ENCODE results near the gene POM121C. TPM values are rescaled to one million over a fixed set of nuclear protein-coding genes. Genes with fewer than 3 reads are reported as not detected.
A peak's percentile ranks its signal among the peaks of the same experiment; 100 is the strongest.
"Not testable (repeated sequence)": the region's sequence is repeated elsewhere in the genome, so short reads cannot be mapped to it uniquely, and the experiment has no call there.

POM121C gene
- total RNA-seq, 2 donors from 2014 or later = 20.4 to 39.8 TPM

DNA sequence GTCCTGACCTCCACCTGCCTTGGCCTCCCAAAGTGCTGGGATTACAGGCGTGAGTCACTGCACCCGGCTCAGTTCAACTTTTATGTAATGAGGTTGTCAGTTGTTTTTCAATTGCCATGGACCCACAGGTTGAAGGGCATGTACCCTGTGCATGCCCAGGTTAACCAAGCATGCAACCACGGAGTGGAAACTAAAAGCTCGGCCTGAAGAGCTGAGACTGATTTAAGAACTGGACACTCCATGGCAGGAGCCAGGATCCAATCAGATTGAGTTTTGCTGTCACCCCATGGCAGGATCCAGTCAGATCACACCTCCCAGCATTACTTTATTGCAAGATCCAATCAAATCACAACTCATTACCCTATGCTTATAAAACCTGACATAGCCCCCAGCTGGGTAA is 22.9 kb upstream of the POM121C start:
- H3K4me1 ChIP-seq (replicated peaks); H3K4me3 ChIP-seq; H3K36me3 ChIP-seq; DNase-seq (ENCODE audit: low spot score); intact Hi-C loops (cut with DNase I); H3K9me3 ChIP-seq; H3K27ac ChIP-seq; H3K27me3 ChIP-seq (replicated peaks; ENCODE audit: insufficient read depth): not testable (repeated sequence)
- no CpG with 5 or more reads among the region's 4 CpGs for WGBS

- H3K9me3 ChIP-seq; H3K27me3 ChIP-seq (replicated peaks; ENCODE audit: insufficient read depth); H3K4me1 ChIP-seq (replicated peaks); intact Hi-C loops (cut with DNase I); DNase-seq (ENCODE audit: low spot score); H3K36me3 ChIP-seq; H3K4me3 ChIP-seq; H3K27ac ChIP-seq: not testable (repeated sequence)
- WGBS = 78% methylated on average over 6 of the region's 6 CpGs
Measured at GRCh38 chr7:75492020-75492419, 5.9 kb upstream of the POM121C start, which contains the start of gene SPDYE5. Gene SPDYE5, plus strand, starts transcription at chr7:75492320. Its CDS starts 1,728 bp downstream, at chr7:75494048.

DNA sequence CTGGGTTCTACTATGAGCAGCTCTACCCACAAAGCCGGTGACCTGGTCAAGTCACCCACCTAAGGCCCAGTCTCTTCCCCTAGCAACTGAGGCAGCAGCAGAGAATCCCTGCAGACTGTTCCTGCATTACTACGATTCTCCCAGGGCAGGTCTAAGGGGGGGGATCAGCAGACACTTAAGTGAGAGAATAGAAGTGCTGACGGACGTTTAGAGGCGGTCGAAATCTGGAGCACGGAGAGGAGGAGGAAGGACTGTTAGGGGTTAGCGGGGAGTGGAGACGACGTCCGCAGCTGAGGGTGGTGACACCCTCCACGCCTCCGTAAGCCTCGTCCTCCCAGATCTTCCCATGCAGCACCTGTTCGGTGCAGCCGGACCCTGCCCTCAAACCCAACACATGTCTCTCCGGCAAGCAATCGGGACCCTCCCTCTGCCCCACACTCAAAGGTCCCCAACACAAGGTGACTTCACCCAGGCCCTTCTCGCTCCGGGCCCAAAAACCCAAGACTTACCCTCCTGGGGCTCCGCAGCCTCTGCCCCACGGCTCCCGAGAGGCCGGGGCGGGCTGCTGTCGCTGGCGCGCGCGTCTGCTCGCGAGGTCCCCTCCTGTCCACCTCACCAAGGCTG is 632 bp downstream of the POM121C start:
- H3K27me3 ChIP-seq (replicated peaks; ENCODE audit: insufficient read depth); H3K9me3 ChIP-seq; intact Hi-C loops (cut with DNase I); DNase-seq (ENCODE audit: low spot score); H3K4me1 ChIP-seq (replicated peaks); H3K36me3 ChIP-seq: not testable (repeated sequence)
- under 1% methylated on average over 32 of the region's 32 CpGs for WGBS
- Histone ChIP-seq H3K4me3 (peak overlapping the region; percentile 73 to 79), H3K27ac (peak overlapping the region; percentile 73 to 82)

DNA sequence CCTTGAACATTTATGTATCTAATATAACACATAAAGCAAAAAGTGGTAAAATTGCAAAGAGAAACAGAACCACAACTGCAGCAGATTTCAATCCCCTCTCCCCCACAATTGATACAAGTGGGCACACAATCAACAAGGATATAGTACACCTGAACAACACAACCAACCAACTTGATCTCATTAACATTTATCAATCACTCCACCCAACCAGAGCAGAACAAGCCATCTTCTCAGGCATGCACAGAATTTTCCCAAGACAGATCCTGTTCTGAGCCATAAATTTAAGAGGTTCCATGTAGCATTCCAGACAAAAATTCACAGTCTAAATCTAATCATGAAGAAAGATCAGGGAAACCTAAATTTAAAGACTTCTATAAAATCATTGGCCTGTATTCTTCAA is 5.8 kb downstream of the POM121C start:
- H3K27me3 ChIP-seq (replicated peaks; ENCODE audit: insufficient read depth); intact Hi-C loops (cut with DNase I): not testable (repeated sequence)

GRCh38 chr7:75477457-75477856 is 8.6 kb downstream of the POM121C start:
- H3K27me3 ChIP-seq (replicated peaks; ENCODE audit: insufficient read depth); H3K4me1 ChIP-seq (replicated peaks); intact Hi-C loops (cut with DNase I); H3K27ac ChIP-seq; H3K4me3 ChIP-seq; H3K9me3 ChIP-seq; H3K36me3 ChIP-seq; DNase-seq (ENCODE audit: low spot score): not testable (repeated sequence)

More for the DNA sequence above, 5.8 kb downstream of the POM121C start:
- not testable (repeated sequence) for H3K36me3 ChIP-seq; DNase-seq (ENCODE audit: low spot score); H3K27ac ChIP-seq; H3K4me1 ChIP-seq (replicated peaks); H3K9me3 ChIP-seq; H3K4me3 ChIP-seq

DNA sequence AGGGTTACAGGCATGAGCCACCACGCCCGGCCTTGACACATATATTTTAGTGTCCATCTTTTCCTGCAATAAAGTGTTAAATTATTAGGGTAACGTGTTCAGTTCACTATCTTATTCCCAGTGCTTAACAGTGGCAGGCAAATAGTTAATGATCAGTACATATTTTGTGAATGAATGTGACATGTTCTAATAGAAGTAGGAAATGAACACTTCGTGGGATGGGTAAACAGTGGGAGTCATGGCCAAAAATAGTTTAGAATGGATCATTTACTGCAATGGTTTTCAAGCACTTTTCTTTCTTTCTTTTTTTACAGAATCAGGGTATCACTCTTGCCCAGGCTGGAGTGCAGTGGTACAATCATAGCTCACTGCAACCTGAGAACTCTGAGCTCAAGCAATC is 15.9 kb downstream of the POM121C start:
- H3K27ac ChIP-seq; DNase-seq (ENCODE audit: low spot score); H3K27me3 ChIP-seq (replicated peaks; ENCODE audit: insufficient read depth); H3K36me3 ChIP-seq; H3K4me3 ChIP-seq; H3K4me1 ChIP-seq (replicated peaks); H3K9me3 ChIP-seq; intact Hi-C loops (cut with DNase I): not testable (repeated sequence)
- 86% methylated on average over 3 of the region's 4 CpGs for WGBS

DNA sequence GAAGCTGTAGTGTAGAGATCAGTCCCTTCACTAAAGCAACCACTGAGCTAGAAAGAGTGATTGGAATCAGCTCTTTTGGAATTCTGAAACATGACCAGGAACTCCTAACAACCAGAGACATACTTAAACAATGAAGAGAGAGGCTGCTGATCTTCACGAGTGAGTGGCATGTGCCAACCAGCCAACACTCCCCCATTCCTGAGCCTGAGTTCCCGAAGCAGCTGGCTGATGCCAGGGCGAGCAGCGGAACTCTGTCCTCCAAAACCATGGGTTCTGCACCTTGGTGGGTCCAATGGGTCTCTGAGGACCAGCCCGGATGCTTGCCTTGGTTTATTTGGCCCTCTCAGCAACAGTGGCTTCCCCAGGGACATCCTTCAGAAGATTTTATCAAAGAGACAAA is 25.6 kb downstream of the POM121C start:
- WGBS = no CpG with 5 or more reads among the region's 5 CpGs
- H3K4me1 ChIP-seq (replicated peaks); H3K9me3 ChIP-seq; DNase-seq (ENCODE audit: low spot score); H3K27ac ChIP-seq; H3K4me3 ChIP-seq; intact Hi-C loops (cut with DNase I); H3K36me3 ChIP-seq; H3K27me3 ChIP-seq (replicated peaks; ENCODE audit: insufficient read depth): not testable (repeated sequence)

GRCh38 chr7:75458034-75458433 is 28.1 kb downstream of the POM121C start:
- H3K27ac ChIP-seq; DNase-seq (ENCODE audit: low spot score); H3K27me3 ChIP-seq (replicated peaks; ENCODE audit: insufficient read depth); H3K36me3 ChIP-seq; intact Hi-C loops (cut with DNase I); H3K9me3 ChIP-seq; H3K4me3 ChIP-seq; H3K4me1 ChIP-seq (replicated peaks): not testable (repeated sequence)
- WGBS = no CpG with 5 or more reads among the region's 5 CpGs

DNA sequence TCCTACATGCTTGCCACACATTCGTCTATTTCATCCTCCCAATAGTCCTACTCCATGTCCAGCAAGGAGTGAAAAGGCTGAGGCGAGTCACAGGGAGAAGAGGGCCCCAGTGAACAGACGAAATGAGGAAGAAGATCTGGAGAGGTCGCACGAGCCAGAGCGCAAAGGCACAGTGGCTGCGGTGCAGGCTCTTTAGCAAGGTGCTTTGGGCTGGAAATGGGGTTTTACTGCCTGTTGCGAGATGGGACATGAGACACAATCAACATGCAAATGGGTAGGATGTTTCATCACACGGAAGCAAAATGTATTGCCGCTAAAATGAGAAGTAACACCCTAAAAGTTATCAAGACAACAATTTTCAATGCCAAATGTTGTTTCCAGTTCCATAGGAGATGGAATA is 29.7 kb downstream of the POM121C start:
- H3K27me3 ChIP-seq (replicated peaks; ENCODE audit: insufficient read depth); H3K9me3 ChIP-seq; H3K4me3 ChIP-seq; H3K27ac ChIP-seq; intact Hi-C loops (cut with DNase I); H3K36me3 ChIP-seq; DNase-seq (ENCODE audit: low spot score); H3K4me1 ChIP-seq (replicated peaks): not testable (repeated sequence)
- 92% methylated on average over 8 of the region's 10 CpGs for WGBS

DNA sequence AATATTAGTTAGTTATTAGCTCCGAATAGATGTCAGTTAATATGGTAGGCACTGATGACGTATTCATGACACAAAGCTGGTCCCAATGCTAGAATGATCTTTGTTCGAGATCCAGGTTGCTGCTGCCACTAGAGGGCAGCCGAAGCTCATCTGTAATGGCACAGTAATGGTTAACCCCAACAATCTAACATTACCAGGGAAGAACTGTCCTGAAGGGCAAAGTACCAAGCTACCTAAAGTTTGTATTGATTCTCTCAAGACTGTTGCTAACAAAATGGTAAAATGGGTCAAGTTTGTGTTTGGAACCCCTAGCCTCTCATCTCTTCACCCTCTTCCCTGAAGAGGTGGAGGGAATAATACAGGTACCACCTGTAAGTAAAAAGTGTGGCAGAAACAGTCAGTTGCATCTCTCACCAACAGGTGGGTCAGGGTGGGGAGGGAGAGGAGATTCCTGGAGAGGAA is 33.6 kb downstream of the POM121C start:
- H3K36me3 ChIP-seq; H3K27me3 ChIP-seq (replicated peaks; ENCODE audit: insufficient read depth); DNase-seq (ENCODE audit: low spot score); H3K9me3 ChIP-seq; intact Hi-C loops (cut with DNase I); H3K4me3 ChIP-seq; H3K4me1 ChIP-seq (replicated peaks); H3K27ac ChIP-seq: not testable (repeated sequence)
- 9% methylated on average over 4 of the region's 4 CpGs for WGBS
- TF ChIP-seq, protein P1, sequence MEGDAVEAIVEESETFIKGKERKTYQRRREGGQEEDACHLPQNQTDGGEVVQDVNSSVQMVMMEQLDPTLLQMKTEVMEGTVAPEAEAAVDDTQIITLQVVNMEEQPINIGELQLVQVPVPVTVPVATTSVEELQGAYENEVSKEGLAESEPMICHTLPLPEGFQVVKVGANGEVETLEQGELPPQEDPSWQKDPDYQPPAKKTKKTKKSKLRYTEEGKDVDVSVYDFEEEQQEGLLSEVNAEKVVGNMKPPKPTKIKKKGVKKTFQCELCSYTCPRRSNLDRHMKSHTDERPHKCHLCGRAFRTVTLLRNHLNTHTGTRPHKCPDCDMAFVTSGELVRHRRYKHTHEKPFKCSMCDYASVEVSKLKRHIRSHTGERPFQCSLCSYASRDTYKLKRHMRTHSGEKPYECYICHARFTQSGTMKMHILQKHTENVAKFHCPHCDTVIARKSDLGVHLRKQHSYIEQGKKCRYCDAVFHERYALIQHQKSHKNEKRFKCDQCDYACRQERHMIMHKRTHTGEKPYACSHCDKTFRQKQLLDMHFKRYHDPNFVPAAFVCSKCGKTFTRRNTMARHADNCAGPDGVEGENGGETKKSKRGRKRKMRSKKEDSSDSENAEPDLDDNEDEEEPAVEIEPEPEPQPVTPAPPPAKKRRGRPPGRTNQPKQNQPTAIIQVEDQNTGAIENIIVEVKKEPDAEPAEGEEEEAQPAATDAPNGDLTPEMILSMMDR (IDR thresholded peaks at IDR 0.05) = peak in 1 of 4 experiments; percentile 36

DNA sequence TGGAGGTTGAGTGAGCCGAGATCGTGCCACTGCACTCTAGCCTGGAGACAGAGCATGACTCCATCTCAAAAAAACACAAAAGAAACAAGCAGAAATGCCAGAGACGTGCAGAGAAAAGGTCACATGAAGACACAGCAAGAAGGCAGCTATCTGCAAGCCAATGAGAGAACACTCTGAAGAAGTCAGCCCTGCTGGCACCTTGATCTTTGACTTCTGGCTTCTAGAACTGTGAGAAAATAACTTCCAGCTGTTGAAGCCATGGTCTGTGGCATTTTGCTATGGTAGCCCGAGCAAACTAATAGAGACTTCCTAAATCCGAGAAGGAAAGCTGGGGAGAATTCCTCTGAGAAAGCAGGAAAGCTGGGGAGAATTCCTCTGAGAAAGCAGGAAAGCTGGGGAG is 36.2 kb downstream of the POM121C start:
- H3K4me3 ChIP-seq; H3K9me3 ChIP-seq; H3K4me1 ChIP-seq (replicated peaks); H3K36me3 ChIP-seq; intact Hi-C loops (cut with DNase I); H3K27ac ChIP-seq; H3K27me3 ChIP-seq (replicated peaks; ENCODE audit: insufficient read depth); DNase-seq (ENCODE audit: low spot score): not testable (repeated sequence)
- WGBS = 96% methylated on average over 3 of the region's 5 CpGs

Measured in prostate gland (tissue), 2 donors.